ENCODE results near the gene ACSS2.

The ACSS2 gene

GRCh38 chr20:34907616-34908469 lies 31.4 kb downstream of the ACSS2 start:
- no peak for DNase-seq (ENCODE audit: low read depth, low spot score)

- no peak for DNase-seq (ENCODE audit: low read depth, low spot score)
Measured at GRCh38 chr20:34915131-34915530, 38.7 kb downstream of the ACSS2 start.

GRCh38 chr20:34915749-34916455 lies 39.5 kb downstream of the ACSS2 start:
- DNase-seq (ENCODE audit: low read depth, low spot score) = no peak

- DNase-seq (ENCODE audit: low read depth, low spot score) = no peak
Measured at GRCh38 chr20:34916774-34917354, 40.5 kb downstream of the ACSS2 start.

DNA sequence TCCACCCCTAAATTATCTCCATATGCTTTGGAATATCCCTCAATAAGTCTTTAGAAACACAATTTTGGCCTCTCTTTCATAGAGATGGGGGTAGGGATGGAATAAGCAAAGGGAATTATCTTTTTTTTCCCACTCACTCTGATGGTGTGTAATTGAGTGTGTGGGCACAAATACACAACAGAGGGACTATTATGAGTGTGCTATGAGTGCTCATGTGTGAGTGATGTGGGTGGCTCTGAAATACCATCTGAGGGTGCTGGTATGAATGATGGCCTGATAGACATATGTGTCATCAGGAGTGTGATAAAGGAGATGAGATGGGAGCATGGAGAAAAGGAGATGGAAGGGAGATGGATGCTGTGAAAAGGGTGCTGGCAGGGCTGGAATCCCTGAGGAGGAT lies 43.6 kb downstream of the ACSS2 start:
- DNase-seq (ENCODE audit: low read depth, low spot score) = no peak

DNA sequence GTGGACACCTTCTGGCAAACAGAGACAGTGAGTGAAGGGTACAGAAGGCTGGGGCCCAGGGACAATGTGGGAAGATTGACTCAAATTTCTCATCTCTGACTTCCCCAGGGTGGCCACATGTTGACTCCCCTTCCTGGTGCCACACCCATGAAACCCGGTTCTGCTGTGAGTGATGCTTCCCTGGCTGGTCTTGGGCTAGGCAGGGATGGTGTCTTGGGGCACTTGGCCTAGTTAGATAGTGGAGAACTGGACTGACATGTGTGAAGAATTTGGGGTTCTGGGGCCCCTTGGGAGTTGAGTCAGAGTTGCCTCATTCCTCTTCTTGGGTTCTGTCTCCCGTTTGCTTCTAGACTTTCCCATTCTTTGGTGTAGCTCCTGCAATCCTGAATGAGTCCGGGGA lies 45.0 kb downstream of the ACSS2 start:
- DNase-seq (ENCODE audit: low read depth, low spot score) = no peak

DNA sequence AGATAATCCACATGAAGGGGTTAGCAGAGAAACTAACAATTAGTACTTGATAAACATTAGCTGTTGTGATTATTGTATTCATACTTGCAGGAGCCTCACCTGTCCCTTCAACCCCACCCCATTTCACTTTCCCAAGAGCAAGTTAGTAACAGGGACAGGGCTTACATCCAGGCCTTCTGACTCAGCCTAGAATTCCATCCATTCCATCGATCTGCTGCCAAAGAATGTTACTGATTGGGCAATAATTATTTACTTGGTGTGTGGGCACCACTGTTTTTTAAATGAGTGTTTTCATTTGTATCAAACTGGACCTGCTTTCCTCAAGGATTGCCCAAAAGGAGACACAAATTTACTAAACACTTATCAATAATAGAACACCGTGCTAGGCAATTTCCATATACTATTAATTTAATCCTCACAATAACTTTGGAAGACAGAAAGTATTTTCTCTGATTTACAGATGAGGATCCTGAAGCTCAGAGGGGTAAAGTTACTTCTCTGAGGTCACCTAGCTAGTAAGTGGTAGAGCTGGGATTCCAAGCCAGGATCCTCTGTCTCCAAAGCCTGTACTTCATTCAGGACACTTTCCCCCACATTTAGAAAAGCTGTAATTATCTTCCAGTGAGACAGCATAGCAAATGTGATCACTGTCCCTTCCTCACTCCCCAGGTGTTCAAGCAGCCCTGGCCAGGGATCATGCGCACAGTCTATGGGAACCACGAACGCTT lies 46.4 kb downstream of the ACSS2 start:
- DNase-seq (ENCODE audit: low read depth, low spot score) = no peak

DNA sequence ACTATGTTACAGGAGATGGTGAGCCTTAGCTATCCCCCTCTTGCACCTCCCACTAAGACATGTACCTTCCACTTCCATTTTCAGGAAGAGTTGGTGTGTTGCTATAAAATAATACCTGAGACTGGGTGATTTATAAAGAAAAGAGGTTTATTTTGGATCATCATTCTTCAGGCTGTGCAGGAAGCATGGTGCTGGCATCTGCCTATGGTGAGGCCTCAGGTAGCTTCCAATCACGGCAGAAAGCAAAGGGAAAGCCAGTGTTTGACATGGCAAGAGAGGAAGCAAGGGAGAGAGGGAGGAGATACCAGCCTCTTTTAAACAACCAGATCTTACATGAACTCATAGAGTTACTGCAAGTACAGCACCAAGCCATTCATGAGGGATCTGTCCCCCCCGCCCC lies 47.0 kb downstream of the ACSS2 start:
- no peak for DNase-seq (ENCODE audit: low read depth, low spot score)

DNA sequence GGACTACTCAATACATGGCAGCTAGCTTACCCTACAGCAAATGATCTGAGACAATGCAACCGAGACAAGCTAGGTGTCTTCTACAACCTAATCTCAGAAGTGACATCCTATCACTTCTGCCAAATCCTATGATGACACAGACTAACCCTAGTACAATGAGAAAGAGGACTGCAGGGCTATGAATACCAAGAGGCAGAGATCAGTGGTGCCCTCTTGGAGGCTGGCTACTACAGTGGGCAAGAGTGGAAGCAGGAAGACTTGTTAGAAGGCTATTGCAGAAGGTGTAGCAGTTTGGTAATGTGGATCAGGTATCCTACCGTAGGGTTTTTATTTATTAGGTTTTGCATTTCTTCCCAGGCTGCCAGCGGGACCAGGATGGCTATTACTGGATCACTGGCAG lies 48.9 kb downstream of the ACSS2 start:
- DNase-seq (ENCODE audit: low read depth, low spot score) = no peak

DNA sequence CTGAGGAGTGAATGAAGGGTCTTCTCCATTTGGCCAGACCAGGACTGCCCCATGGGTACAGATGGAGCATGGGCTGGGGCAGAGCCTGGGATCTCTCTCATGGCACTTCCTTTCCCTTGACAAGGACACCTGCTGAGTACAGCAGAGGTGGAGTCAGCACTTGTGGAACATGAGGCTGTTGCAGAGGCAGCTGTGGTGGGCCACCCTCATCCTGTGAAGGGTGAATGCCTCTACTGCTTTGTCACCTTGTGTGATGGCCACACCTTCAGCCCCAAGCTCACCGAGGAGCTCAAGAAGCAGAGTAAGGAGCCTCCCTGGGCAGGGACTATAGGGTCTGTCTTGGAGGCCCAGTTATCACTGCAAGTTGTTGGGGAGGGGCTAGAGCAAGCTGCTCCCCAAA lies 49.6 kb downstream of the ACSS2 start:
- no peak for DNase-seq (ENCODE audit: low read depth, low spot score)

GRCh38 chr20:34926581-34926980 lies 50.2 kb downstream of the ACSS2 start:
- no peak for DNase-seq (ENCODE audit: low read depth, low spot score)

GRCh38 chr20:34927736-34928135 lies 51.3 kb downstream of the ACSS2 start:
- no peak for DNase-seq (ENCODE audit: low read depth, low spot score)

GRCh38 chr20:34928411-34928810 lies 52.0 kb downstream of the ACSS2 start:
- DNase-seq (ENCODE audit: low read depth, low spot score) = no peak

DNA sequence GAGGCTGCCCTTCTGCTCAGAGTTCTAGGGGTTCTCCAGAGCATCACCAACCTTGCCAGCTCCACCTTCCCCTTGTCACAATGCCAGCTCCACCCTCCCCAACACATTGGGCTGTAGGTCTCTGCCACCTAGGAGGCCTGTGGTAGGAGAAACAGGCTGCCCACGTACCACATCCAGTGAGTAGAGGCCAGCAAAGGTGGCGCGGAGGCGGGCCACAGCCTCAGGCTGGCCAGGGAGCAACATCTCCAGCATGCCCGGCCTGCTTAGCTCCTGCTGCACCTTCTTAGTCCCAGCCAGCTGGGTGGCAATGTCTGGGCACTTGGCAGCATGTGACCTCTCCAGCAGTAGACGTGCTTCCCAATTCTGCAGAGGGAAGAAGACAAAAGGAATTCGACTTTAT lies 55.4 kb downstream of the ACSS2 start:
- no peak for DNase-seq (ENCODE audit: low read depth, low spot score)

DNA sequence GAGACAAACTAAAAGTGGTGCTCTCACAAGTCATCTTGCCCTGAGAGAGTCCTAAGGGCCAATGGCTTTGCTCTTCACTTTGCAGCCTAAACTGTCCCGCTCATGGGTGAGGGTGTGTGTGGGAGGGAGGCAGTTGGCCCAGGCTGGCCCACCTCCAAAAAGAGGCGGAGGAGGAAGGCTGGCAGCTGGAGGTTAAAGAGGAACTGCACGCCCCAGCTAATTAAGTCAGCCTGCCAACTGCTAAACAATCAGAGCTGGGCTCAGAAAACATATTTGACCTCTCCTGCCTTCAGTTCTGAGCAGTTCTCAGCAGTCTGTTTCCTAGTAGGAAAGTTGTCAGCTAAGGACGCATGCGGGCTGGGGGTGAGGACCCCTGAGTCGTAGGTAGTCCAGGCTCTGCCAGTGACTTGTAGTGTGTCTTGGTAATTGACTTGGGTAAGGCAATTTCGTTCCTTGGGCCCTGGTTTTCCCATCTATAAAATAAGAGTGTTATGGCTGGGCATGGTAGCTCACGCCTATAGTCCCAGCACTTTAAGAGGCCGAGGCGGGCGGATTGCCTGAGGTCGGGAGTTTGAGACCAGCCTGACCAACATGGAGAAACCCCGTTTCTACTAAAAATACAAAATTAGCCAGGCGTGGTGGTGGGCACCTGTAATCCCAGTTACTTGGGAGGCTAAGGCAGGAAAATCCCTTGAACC lies 62.2 kb downstream of the ACSS2 start:
- DNase-seq (ENCODE audit: low read depth, low spot score) = no peak

GRCh38 chr20:34940081-34940481 lies 63.7 kb downstream of the ACSS2 start:
- no peak for DNase-seq (ENCODE audit: low read depth, low spot score)

DNA sequence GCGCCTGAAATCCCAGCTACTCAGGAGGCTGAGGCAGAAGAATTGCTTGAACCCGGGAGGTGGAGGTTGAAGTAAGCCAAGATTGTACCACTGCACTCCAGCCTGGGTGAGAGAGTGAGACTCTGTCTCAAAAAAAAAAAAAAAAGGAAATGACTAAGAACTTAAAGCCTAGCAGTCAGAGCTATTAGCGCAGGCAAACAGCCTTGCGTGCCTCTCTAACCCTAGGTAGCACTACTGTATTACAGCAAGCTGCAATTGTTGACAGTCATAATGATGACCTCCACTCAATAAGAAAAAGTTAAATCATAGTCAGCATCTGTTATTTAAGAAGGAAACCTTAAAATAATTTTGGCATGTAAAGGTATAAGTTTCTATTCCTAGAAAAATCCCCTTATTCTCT lies 64.8 kb downstream of the ACSS2 start:
- DNase-seq (ENCODE audit: low read depth, low spot score) = no peak

GRCh38 chr20:34942301-34942700 lies 65.9 kb downstream of the ACSS2 start:
- DNase-seq (ENCODE audit: low read depth, low spot score) = no peak

GRCh38 chr20:34943808-34944567 lies 67.6 kb downstream of the ACSS2 start:
- DNase-seq (ENCODE audit: low read depth, low spot score) = no peak

- no peak for DNase-seq (ENCODE audit: low read depth, low spot score)
Measured at GRCh38 chr20:34945315-34946077, 69.1 kb downstream of the ACSS2 start.

All from activated CD4-positive, CD25-positive, alpha-beta regulatory T cell treated with anti-CD3 and anti-CD28 coated beads, Interleukin-2, amount 50 U/mL, for 16 hours (primary cell).